A549 (cell line): Measurements from ENCODE around the gene CEACAM20.

Experiments used
- BHLHE40 ChIP-seq: IDR thresholded peaks from 2 replicates; pipeline ENCODE4 v1.6.1; 2012; ENCODE audit warnings: low read depth, low read length, inconsistent platforms
- CHD4 ChIP-seq: fragments of 200-600 bp; sonication (generic); IDR thresholded peaks from 2 replicates; pipeline ENCODE4 v1.6.1; 2016; ENCODE audit warnings: antibody characterized with exemption, mild to moderate bottlenecking, borderline replicate concordance
- EHMT2 ChIP-seq: fragments of 200-600 bp; sonication (generic); IDR thresholded peaks from 2 replicates; pipeline ENCODE4 v1.6.1; 2016; ENCODE audit warnings: antibody characterized with exemption, low read depth, mild to moderate bottlenecking, moderate library complexity
- FOXS1 ChIP-seq: fragments of 250-450 bp; sonication (Bioruptor Pico); IDR thresholded peaks from 2 replicates; pipeline ENCODE4 v1.5.0; 2020; ENCODE audit warnings: mild to moderate bottlenecking, moderate library complexity
- JUN ChIP-seq, 2 experiments: fragments of >200 bp; sonication (Bioruptor Twin); formaldehyde crosslinking; IDR thresholded peaks; 2 replicates in 1 of 2; 3 replicates in 1 of 2; pipeline ENCODE4 v1.6.1; 2016 to 2017
- RCOR1 ChIP-seq: fragments of 150-350 bp; IDR thresholded peaks from 2 replicates; pipeline ENCODE4 v1.6.1; 2014; ENCODE audit warnings: antibody characterized with exemption, low read length, low read depth
- REST ChIP-seq: fragments of 200-600 bp; sonication (generic); IDR thresholded peaks from 2 replicates; pipeline ENCODE4 v1.6.1; 2016; ENCODE audit warnings: antibody characterized with exemption, mild to moderate bottlenecking, moderate library complexity
- SMC3 ChIP-seq: fragments of >200 bp; sonication (Bioruptor Twin); formaldehyde crosslinking; IDR thresholded peaks from 3 replicates; pipeline ENCODE4 v1.6.1; 2018; ENCODE audit warnings: inconsistent platforms
- TF ChIP-seq, protein P1 (sequence below): fragments of >200 bp; sonication (Bioruptor Twin); formaldehyde crosslinking; IDR thresholded peaks from 3 replicates; pipeline ENCODE4 v1.5.1; 2016

DNA sequence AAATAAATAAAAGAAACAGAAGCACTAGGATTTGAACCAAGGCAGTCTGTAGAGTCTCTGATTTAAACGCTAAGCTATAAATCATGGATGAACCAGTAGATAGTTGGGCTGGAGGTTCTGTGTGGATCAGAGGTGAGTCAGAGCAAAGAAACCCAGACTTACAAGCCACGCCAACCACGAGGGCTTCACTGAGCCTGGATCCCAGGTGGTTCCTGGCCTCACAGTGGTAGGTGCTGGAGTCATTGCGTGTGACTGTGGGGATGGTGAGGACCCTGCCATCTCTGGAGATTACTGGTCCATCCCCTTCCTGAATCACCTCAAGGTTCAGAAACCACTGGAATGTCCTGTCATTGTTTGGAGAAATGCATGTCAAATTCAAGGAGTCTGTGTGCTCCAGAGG lies 19.3 kb upstream of the CEACAM20 start:
- TF ChIP-seq, protein P1, sequence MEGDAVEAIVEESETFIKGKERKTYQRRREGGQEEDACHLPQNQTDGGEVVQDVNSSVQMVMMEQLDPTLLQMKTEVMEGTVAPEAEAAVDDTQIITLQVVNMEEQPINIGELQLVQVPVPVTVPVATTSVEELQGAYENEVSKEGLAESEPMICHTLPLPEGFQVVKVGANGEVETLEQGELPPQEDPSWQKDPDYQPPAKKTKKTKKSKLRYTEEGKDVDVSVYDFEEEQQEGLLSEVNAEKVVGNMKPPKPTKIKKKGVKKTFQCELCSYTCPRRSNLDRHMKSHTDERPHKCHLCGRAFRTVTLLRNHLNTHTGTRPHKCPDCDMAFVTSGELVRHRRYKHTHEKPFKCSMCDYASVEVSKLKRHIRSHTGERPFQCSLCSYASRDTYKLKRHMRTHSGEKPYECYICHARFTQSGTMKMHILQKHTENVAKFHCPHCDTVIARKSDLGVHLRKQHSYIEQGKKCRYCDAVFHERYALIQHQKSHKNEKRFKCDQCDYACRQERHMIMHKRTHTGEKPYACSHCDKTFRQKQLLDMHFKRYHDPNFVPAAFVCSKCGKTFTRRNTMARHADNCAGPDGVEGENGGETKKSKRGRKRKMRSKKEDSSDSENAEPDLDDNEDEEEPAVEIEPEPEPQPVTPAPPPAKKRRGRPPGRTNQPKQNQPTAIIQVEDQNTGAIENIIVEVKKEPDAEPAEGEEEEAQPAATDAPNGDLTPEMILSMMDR, result no peak
- TF ChIP-seq FOXS1 (CRISPR knock-in tag) (no peak), BHLHE40 (no peak), JUN (IDR thresholded peaks at IDR 0.05) (no peak), CHD4 (no peak), SMC3 (no peak), REST (no peak), RCOR1 (no peak), EHMT2 (no peak)
